ENCODE data around the gene ANKLE1.
A peak's percentile ranks its signal among the peaks of the same experiment; 100 is the strongest.

- no peak for TF ChIP-seq EZH2phosphoT487 (IDR thresholded peaks at IDR 0.05; ENCODE audit: unreplicated experiment)
- no peak for TF ChIP-seq REST (IDR thresholded peaks at IDR 0.05; ENCODE audit: unreplicated experiment)
- no peak for TF ChIP-seq CTCF (conservative IDR thresholded peaks at IDR 0.05; ENCODE audit: low read depth in 2 of 2)
- TF ChIP-seq ZNF114 (CRISPR knock-in tag; IDR thresholded peaks at IDR 0.05) = no peak
- TF ChIP-seq CREB1 (CRISPR knock-in tag; IDR thresholded peaks at IDR 0.05; ENCODE audit: low read depth) = no peak
- TF ChIP-seq EZH2 (IDR thresholded peaks at IDR 0.05; ENCODE audit: low read depth, unreplicated experiment) = no peak
- no peak for TF ChIP-seq JUNB (IDR thresholded peaks at IDR 0.05; ENCODE audit: unreplicated experiment)
- 0 out of 2 replicates have a peak, but pooled peaks have one; percentile 20 for TF ChIP-seq POLR2AphosphoS5 (IDR thresholded peaks at IDR 0.05; ENCODE audit: low read depth)
- no peak for TF ChIP-seq ZNF331 (CRISPR knock-in tag; IDR thresholded peaks at IDR 0.05; ENCODE audit: low read depth)
Measured at GRCh38 chr19:17294051-17294891, 12.6 kb downstream of the ANKLE1 start.

Measured in GM23338 (cell line).